Kidney capillary endothelial cell (primary cell): ENCODE measurements around the gene LCOR.
"Not testable (repeated sequence)": the region's sequence is repeated elsewhere in the genome, so short reads cannot be mapped to it uniquely, and the experiment has no call there.

Experiments
- DNase-seq: peaks from one replicate; pipeline ENCODE4 v3.0.0-alpha.2; 2018; ENCODE audit warnings: low spot score

Gene LCOR

GRCh38 chr10:97033841-97034240 lies 201.7 kb downstream of the LCOR start:
- DNase-seq, result not testable (repeated sequence)

GRCh38 chr10:97034301-97034700 lies 202.2 kb downstream of the LCOR start:
- no peak for DNase-seq

- no peak for DNase-seq
Observed at GRCh38 chr10:97034958-97035769, 203.1 kb downstream of the LCOR start.

- peak; percentile 55 for DNase-seq
Observed at GRCh38 chr10:97037365-97038361, 205.6 kb downstream of the LCOR start.

GRCh38 chr10:97038688-97039087 lies 206.6 kb downstream of the LCOR start:
- DNase-seq, result no peak

- no peak for DNase-seq
Observed at GRCh38 chr10:97039538-97040247, 207.6 kb downstream of the LCOR start.

- no peak for DNase-seq
Observed at GRCh38 chr10:97040248-97040584, 208.1 kb downstream of the LCOR start.

GRCh38 chr10:97040706-97041105 lies 208.6 kb downstream of the LCOR start:
- no peak for DNase-seq

- DNase-seq, result no peak
Observed at GRCh38 chr10:97042081-97042480, 210.0 kb downstream of the LCOR start.

GRCh38 chr10:97042716-97043562 lies 210.8 kb downstream of the LCOR start:
- DNase-seq, result no peak

- DNase-seq, result no peak
Observed at GRCh38 chr10:97043563-97043855, 211.4 kb downstream of the LCOR start.
